OCI-LY1 (cell line): ENCODE measurements around the gene ANKRD42.

Experiments
- H2AFZ ChIP-seq: fragments of 200-600 bp; sonication (generic), shearing (Covaris generic); 2 replicates; pipeline ENCODE4 v1.6.0; 2014; ENCODE audit warnings: antibody characterized with exemption, mild to moderate bottlenecking, low read length
- H3F3A ChIP-seq: fragments of 200-600 bp; sonication (generic), shearing (Covaris generic); 2 replicates; pipeline ENCODE4 v1.6.0; 2014; ENCODE audit warnings: mild to moderate bottlenecking, antibody characterized with exemption, low read length, moderate library complexity; ENCODE audit not compliant: insufficient read depth
- H3K27ac ChIP-seq: fragments of 200-600 bp; sonication (generic); 2 replicates; pipeline ENCODE4 v1.5.1; 2014; ENCODE audit warnings: low read length, mixed run types, mild to moderate bottlenecking, low read depth; ENCODE audit not compliant: poor library complexity, severe bottlenecking
- H3K27me3 ChIP-seq: fragments of 200-600 bp; sonication (generic); 2 replicates; pipeline ENCODE4 v1.6.0; 2014; ENCODE audit warnings: antibody characterized with exemption, mild to moderate bottlenecking, low read length, moderate library complexity; ENCODE audit not compliant: insufficient read depth
- H3K36me3 ChIP-seq: fragments of 200-600 bp; sonication (generic); 2 replicates; pipeline ENCODE4 v1.6.1; 2014; ENCODE audit warnings: mild to moderate bottlenecking, antibody characterized with exemption, low read length, moderate library complexity, mixed read lengths; ENCODE audit not compliant: insufficient read depth
- H3K4me1 ChIP-seq: fragments of 200-600 bp; sonication (generic); 2 replicates; pipeline ENCODE4 v1.5.1; 2014; ENCODE audit warnings: mild to moderate bottlenecking, low read length, moderate library complexity; ENCODE audit not compliant: insufficient read depth, severe bottlenecking
- H3K4me2 ChIP-seq: fragments of 200-600 bp; sonication (generic), shearing (Covaris generic); 2 replicates; pipeline ENCODE4 v1.6.1; 2014; ENCODE audit warnings: low read length
- H3K4me3 ChIP-seq: fragments of 200-600 bp; sonication (generic); 2 replicates; pipeline ENCODE4 v1.5.1; 2014; ENCODE audit warnings: low read length, low read depth, mild to moderate bottlenecking, mixed read lengths; ENCODE audit not compliant: poor library complexity, severe bottlenecking
- H3K79me2 ChIP-seq: fragments of 200-600 bp; shearing (Covaris generic); 2 replicates; pipeline ENCODE4 v1.6.1; 2016; ENCODE audit warnings: mixed run types, low read length, mixed read lengths; ENCODE audit not compliant: insufficient read depth
- H3K9ac ChIP-seq: fragments of 200-600 bp; sonication (generic), shearing (Covaris generic); 2 replicates; pipeline ENCODE4 v1.6.1; 2014; ENCODE audit warnings: mild to moderate bottlenecking, low read length, mixed read lengths
- H3K9me2 ChIP-seq: fragments of 200-600 bp; sonication (generic), shearing (Covaris generic); 2 replicates; pipeline ENCODE4 v1.6.1; 2014; ENCODE audit warnings: low read depth, mild to moderate bottlenecking, low read length, mixed read lengths
- H3K9me3 ChIP-seq: fragments of 200-600 bp; shearing (Covaris generic); 2 replicates; pipeline ENCODE4 v1.6.1; 2014; ENCODE audit warnings: low read length, mixed read lengths
- H4K20me1 ChIP-seq: fragments of 200-600 bp; sonication (generic), shearing (Covaris generic); 2 replicates; pipeline ENCODE4 v1.6.0; 2016; ENCODE audit warnings: mild to moderate bottlenecking, low read length; ENCODE audit not compliant: insufficient read depth
- CTCF ChIP-seq: fragments of 200-600 bp; sonication (generic), shearing (Covaris generic); IDR thresholded peaks from 2 replicates; pipeline ENCODE4 v1.5.1; 2017; ENCODE audit warnings: mild to moderate bottlenecking, antibody characterized with exemption, low read length, moderate library complexity, mixed read lengths
- EZH2 ChIP-seq: fragments of 200-600 bp; sonication (generic), shearing (Covaris generic); IDR thresholded peaks from 2 replicates; pipeline ENCODE4 v1.8.0; 2017; ENCODE audit warnings: borderline replicate concordance, mixed run types, mild to moderate bottlenecking, antibody characterized with exemption, low read length, moderate library complexity, mixed read lengths

The ANKRD42 gene

GRCh38 chr11:83252941-83253340, 59.4 kb downstream of the ANKRD42 start:
- Histone ChIP-seq H4K20me1 (no peaks in the 10 kb centered on the region), H3K4me1 (no peaks in the 10 kb centered on the region), H3F3A (0 out of 2 replicates have a peak, but pooled peaks cover 3% of the 10 kb centered on the region)

DNA sequence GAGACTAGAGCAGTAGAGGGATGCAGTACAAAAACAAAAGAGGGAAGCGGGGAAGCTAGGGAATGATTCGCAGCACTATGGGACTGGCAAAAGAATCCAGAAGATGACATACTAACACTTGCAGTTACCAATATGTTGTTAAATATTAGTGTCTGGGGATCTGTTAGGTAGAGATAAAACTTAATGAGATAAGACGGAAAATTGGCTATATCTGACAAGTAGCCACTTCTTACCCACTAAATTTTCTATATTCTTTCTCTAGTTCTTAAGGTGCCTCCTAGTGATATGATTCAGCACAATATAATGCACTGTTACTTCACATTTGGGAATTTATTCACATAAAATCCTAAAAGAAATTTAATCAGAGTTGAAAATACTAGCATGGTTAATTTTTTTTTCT, 61.9 kb downstream of the ANKRD42 start:
- H3K9ac ChIP-seq, result no peak overlapping the region
- H3K4me2 ChIP-seq, result no peak overlapping the region
- H3K4me1 ChIP-seq, result no peaks in the 10 kb centered on the region
- TF ChIP-seq CTCF (no peak), EZH2 (no peak)
- no peaks in the 10 kb centered on the region for H4K20me1 ChIP-seq
- H3F3A ChIP-seq, result 0 out of 2 replicates have a peak, but pooled peaks cover 3% of the 10 kb centered on the region
- no peak overlapping the region for H2AFZ ChIP-seq
- H3K27me3 ChIP-seq, result no peaks in the 10 kb centered on the region
- no peaks in the 10 kb centered on the region for H3K9me3 ChIP-seq
- no peaks in the 10 kb centered on the region for H3K79me2 ChIP-seq
- no peak overlapping the region for H3K27ac ChIP-seq
- H3K36me3 ChIP-seq, result peaks cover 15% of the 10 kb centered on the region; the same call in 1 of the 2 replicates
- no peak overlapping the region for H3K4me3 ChIP-seq
- H3K9me2 ChIP-seq, result no peaks in the 10 kb centered on the region

More at GRCh38 chr11:83252941-83253340, 59.4 kb downstream of the ANKRD42 start:
- TF ChIP-seq CTCF (no peak), EZH2 (no peak)
- H3K9ac ChIP-seq, result no peak overlapping the region
- H3K79me2 ChIP-seq, result no peaks in the 10 kb centered on the region
- H3K4me3 ChIP-seq, result no peak overlapping the region
- H3K27me3 ChIP-seq, result no peaks in the 10 kb centered on the region
- no peaks in the 10 kb centered on the region for H3K9me3 ChIP-seq
- H3K9me2 ChIP-seq, result no peaks in the 10 kb centered on the region
- H2AFZ ChIP-seq, result no peak overlapping the region
- peaks cover 10% of the 10 kb centered on the region; the same call in 1 of the 2 replicates for H3K36me3 ChIP-seq
- no peak overlapping the region for H3K27ac ChIP-seq
- H3K4me2 ChIP-seq, result no peak overlapping the region

GRCh38 chr11:83256602-83257340, 63.3 kb downstream of the ANKRD42 start:
- H3K4me1 ChIP-seq, result peaks cover 5% of the 10 kb centered on the region
- no peaks in the 10 kb centered on the region for H3K9me2 ChIP-seq
- no peak overlapping the region for H2AFZ ChIP-seq
- 0 out of 2 replicates have a peak, but pooled peaks cover 3% of the 10 kb centered on the region for H3F3A ChIP-seq
- H3K4me3 ChIP-seq, result no peak overlapping the region
- no peaks in the 10 kb centered on the region for H3K27me3 ChIP-seq
- H3K9ac ChIP-seq, result no peak overlapping the region
- peaks cover 17% of the 10 kb centered on the region; the same call in 1 of the 2 replicates for H3K36me3 ChIP-seq
- H3K9me3 ChIP-seq, result no peaks in the 10 kb centered on the region
- no peak overlapping the region for H3K4me2 ChIP-seq
- H3K79me2 ChIP-seq, result no peaks in the 10 kb centered on the region
- H3K27ac ChIP-seq, result no peak overlapping the region
- TF ChIP-seq EZH2 (no peak), CTCF (no peak)
- H4K20me1 ChIP-seq, result no peaks in the 10 kb centered on the region
